Fibroblast of pulmonary artery (primary cell): ENCODE results near the gene MID2.
"Not testable (repeated sequence)": the region's sequence is repeated elsewhere in the genome, so short reads cannot be mapped to it uniquely, and the experiment has no call there.

Experiments used
- DNase-seq: peaks from one replicate; pipeline ENCODE4 v3.0.0-alpha.2; 2010; ENCODE audit warnings: low read depth
- H3K4me3 ChIP-seq: replicated peaks from 2 replicates; pipeline ENCODE4 v1.5.1; 2011; ENCODE audit warnings: low read depth, mild to moderate bottlenecking, control low read depth, low read length, moderate library complexity
- TF ChIP-seq, protein P1 (sequence below): IDR thresholded peaks from 2 replicates; pipeline ENCODE4 v1.5.1; 2011; ENCODE audit warnings: mild to moderate bottlenecking, control low read depth, low read length, inconsistent platforms; ENCODE audit errors: missing control alignments

The MID2 gene

DNA sequence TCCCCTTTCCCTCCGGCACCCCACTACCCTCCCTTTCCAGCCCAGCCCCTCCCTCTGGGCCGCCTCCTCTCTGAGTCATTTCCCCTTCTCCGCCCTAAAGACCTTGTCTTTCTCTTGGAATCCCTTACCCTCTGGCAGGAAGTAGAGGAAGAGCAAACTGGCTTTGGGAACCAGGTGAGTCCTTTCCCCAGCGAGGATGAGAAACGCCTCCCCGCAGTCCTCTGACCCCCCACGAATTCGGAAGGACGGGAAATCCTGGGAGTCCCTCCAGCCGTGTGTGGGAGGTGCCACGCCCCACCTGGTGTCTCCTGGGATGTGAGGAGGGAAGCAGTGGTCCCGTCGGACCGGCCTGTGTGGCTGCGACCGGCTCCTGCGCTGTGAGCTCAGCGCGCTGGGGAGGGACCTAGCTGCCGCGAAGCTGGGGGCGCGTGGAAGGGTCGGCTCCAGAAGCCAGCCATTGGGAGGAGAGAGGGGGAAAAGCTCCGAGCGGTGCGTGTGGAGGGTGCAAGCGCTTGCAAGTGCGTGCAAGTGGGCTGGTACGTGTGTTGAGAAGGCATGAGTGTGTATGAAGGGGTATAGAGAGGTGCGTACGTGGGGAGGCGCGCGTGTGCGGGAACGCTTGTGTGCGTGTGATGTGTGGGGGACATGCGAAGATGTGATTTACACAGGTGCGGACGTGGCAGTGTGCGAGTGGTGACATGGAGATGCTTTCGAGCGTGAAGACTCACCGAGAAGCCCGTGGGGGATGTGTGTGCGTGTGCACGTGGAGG lies 110.2 kb downstream of the MID2 start:
- DNase-seq: peak; percentile 7
- TF ChIP-seq, protein P1, sequence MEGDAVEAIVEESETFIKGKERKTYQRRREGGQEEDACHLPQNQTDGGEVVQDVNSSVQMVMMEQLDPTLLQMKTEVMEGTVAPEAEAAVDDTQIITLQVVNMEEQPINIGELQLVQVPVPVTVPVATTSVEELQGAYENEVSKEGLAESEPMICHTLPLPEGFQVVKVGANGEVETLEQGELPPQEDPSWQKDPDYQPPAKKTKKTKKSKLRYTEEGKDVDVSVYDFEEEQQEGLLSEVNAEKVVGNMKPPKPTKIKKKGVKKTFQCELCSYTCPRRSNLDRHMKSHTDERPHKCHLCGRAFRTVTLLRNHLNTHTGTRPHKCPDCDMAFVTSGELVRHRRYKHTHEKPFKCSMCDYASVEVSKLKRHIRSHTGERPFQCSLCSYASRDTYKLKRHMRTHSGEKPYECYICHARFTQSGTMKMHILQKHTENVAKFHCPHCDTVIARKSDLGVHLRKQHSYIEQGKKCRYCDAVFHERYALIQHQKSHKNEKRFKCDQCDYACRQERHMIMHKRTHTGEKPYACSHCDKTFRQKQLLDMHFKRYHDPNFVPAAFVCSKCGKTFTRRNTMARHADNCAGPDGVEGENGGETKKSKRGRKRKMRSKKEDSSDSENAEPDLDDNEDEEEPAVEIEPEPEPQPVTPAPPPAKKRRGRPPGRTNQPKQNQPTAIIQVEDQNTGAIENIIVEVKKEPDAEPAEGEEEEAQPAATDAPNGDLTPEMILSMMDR: no peak
- peak overlapping the region; percentile 45 for H3K4me3 ChIP-seq

DNA sequence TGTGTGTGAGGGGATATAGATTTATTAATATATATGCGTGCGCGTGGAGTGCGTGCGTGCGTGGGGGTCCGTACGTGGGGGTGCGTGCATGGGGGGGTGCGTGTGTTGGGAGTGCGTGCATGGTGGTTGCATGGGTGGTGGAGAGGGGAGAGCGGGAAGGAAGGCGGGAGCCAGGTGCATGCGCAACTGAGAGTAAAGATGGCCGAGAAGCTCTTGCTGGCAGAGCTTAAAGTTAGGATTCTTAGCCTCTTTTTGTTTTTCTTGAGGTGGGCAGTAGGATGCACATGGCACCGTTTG lies 110.7 kb downstream of the MID2 start:
- no peak overlapping the region for H3K4me3 ChIP-seq
- DNase-seq: no peak
- TF ChIP-seq, protein P1: no peak

DNA sequence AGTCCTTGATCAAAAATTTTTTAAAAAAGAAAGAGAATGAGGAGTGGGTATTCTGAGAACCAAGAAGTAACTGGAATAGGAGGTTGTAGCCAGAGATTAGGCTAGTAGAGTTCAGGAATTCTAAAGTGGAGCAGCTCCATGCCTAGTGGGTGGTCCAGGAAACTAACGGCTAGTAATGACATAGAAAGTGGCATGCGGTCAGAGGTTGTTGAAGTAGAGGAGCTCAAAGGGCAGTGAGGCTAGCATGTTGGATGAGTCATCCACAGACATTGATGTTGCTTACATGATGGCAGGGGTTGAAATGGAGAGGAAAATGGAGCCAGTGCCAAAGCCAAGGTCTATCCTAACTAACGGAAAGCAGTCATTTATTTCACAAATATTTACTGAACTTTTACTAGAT lies 114.4 kb downstream of the MID2 start:
- H3K4me3 ChIP-seq: no peak overlapping the region
- DNase-seq: no peak
- TF ChIP-seq, protein P1: no peak

DNA sequence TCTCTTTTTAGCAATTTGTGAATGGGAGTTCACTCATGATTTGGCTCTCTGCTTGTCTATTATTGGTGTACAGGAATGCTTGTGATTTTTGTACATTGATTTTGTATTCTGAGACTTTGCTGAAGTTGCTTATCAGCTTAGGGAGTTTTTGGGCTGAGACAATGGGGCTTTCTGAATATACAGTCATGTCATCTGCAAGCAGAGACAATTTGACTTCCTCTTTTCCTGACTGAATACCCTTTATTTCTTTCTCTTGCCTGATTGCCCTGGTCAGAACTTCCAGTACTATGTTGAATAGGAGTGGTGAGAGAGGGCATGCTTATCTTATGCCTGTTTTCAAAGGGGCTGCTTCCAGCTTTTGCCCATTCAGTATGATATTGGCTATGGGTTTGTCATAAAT lies 129.7 kb downstream of the MID2 start:
- not testable (repeated sequence) for DNase-seq, H3K4me3 ChIP-seq

DNA sequence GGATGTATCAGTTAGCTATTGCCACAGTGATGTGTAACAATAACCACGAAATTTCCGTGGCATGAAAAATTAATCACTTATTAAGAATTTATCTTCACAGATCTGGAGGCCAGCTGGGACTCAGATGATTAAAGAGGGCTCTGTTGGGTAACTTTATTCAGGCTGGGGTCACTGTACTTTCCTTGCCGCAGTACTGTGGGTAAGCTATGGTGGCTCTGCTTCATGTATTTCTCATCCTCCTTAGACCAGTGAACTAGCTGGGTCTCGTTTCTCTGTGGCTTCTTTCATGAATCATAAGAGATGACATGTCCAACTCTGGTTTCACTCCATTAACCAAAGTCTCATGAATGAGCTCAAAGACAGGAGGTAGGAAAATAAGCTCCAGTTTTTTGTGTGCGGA lies 143.0 kb downstream of the MID2 start:
- no peak overlapping the region for H3K4me3 ChIP-seq
- TF ChIP-seq, protein P1: no peak
- DNase-seq: no peak

DNA sequence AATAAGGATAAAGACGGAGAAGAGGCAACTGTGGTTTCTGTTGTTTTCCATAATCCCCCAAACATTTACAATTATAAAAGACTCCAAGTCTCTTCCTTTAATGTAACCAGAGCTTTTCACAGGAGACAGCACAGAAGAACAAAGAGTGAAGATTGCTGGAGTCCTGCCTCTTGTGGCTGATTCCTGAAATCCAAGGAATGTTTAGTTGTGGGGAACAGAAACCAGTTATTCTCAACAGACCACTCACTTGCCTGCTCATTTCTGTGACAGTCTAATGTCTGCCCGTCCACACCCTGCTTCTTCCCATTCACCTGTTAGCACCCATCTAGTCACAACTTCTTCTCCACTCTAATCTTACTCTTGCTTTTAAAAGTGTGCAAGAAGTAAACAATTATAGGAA lies 144.4 kb downstream of the MID2 start:
- TF ChIP-seq, protein P1: no peak
- DNase-seq: no peak
- no peak overlapping the region for H3K4me3 ChIP-seq

DNA sequence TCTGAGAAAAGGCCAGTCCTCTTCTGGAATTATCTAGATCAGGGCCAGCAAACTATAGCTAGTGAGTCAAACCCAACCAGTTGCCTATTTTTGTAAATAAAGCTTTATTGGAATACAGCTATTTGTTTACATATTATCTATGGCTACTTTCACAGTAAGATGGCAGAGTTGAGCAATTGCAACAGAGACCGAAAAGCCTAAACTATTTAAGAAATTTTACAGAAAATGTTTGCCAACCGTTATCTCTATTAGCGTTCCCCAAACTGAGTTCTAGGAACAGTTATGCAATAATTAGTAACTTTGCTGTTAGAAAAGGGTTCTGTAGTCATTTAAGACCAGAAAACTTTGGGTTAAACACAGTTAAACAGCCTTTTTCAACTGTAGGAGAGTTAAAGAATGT lies 146.0 kb downstream of the MID2 start:
- DNase-seq: peak; percentile 32
- TF ChIP-seq, protein P1: no peak
- no peak overlapping the region for H3K4me3 ChIP-seq
